Gastroesophageal sphincter (tissue), 3 donors: ENCODE measurements around the gene CCNJL.

Source experiments
- EP300 ChIP-seq: sonication (generic); formaldehyde crosslinking; IDR thresholded peaks from one replicate; pipeline ENCODE4 v1.6.1; 2017; ENCODE audit warnings: antibody characterized with exemption, mild to moderate bottlenecking
- POLR2A ChIP-seq, 2 donors: fragments of 450-650 bp; IDR thresholded peaks; one replicate each; pipeline ENCODE4 v1.6.1; 2017; ENCODE audit warnings: antibody characterized with exemption in 2 of 2, mild to moderate bottlenecking in 2 of 2, moderate library complexity in 1 of 2
- POLR2AphosphoS5 ChIP-seq: sonication (generic); formaldehyde crosslinking; IDR thresholded peaks from one replicate; pipeline ENCODE4 v1.6.1; 2017; ENCODE audit warnings: antibody characterized with exemption
- TF ChIP-seq, protein P1 (sequence below), 4 experiments: fragments of 200-600 bp in 2 of 4; fragments of 450-650 bp in 2 of 4; sonication (generic) in 1 of 4; IDR thresholded peaks; one replicate each; pipeline ENCODE4 v1.5.1; 2017 to 2019; ENCODE audit warnings: antibody characterized with exemption in 4 of 4, mild to moderate bottlenecking in 2 of 4, moderate library complexity in 2 of 4

DNA sequence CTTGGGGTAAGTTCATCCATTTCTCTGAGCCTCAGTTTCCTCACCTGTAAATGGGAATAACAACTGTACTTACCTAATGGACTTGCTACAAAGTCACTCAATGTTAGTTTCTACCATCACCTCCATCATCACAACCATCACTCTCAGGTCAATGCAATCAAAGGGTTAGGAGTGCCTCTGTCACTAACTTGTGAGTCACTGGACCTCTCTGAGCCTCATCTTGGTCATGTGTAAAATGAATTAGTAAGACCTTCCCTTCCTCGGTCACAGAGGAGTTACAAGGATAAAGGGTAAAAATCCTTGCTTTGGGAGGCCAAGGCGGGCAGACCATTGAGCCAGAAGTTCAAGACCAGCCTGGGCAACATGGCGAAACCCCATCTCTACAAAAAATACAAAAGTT is 70.2 kb downstream of the CCNJL start:
- TF ChIP-seq, protein P1, sequence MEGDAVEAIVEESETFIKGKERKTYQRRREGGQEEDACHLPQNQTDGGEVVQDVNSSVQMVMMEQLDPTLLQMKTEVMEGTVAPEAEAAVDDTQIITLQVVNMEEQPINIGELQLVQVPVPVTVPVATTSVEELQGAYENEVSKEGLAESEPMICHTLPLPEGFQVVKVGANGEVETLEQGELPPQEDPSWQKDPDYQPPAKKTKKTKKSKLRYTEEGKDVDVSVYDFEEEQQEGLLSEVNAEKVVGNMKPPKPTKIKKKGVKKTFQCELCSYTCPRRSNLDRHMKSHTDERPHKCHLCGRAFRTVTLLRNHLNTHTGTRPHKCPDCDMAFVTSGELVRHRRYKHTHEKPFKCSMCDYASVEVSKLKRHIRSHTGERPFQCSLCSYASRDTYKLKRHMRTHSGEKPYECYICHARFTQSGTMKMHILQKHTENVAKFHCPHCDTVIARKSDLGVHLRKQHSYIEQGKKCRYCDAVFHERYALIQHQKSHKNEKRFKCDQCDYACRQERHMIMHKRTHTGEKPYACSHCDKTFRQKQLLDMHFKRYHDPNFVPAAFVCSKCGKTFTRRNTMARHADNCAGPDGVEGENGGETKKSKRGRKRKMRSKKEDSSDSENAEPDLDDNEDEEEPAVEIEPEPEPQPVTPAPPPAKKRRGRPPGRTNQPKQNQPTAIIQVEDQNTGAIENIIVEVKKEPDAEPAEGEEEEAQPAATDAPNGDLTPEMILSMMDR (IDR thresholded peaks at IDR 0.05): no peak
- TF ChIP-seq POLR2A (IDR thresholded peaks at IDR 0.05): no peak
- TF ChIP-seq POLR2AphosphoS5: no peak
- no peak for TF ChIP-seq EP300
